ENCODE measurements around the gene ADORA1.

Gene ADORA1

GRCh38 chr1:203146042-203146369 lies 18.5 kb downstream of the ADORA1 start:
- H3K9me3 ChIP-seq (ENCODE audit: control insufficient read depth, insufficient read depth, low read depth, low read length) = no peaks in the 10 kb centered on the region
- no peak overlapping the region for H3K27ac ChIP-seq (ENCODE audit: extremely low read depth, low read depth, low read length)
- H3K36me3 ChIP-seq (ENCODE audit: control insufficient read depth in 2 of 2, insufficient read depth in 1 of 2, low read length in 2 of 2) = no peaks in the 10 kb centered on the region
- CTCF ChIA-PET = interaction anchor here (0.7 to 0.8 kb wide), 2 partner anchors 18 to 62 kb away, joined by 4 to 5 read pairs; partner anchors contain the start of gene ADORA1
- H3K4me1 ChIP-seq (ENCODE audit: control insufficient read depth, insufficient read depth, low read length) = no peaks in the 10 kb centered on the region
- POLR2A ChIA-PET = no interaction called here
- TF ChIP-seq ZNF561 (tag by site-specific recombination; IDR thresholded peaks at IDR 0.05; ENCODE audit: borderline replicate concordance) = no peak
- TF ChIP-seq ZNF423 (tag by site-specific recombination; IDR thresholded peaks at IDR 0.05) = no peak
- TF ChIP-seq ZNF169 (tag by site-specific recombination; IDR thresholded peaks at IDR 0.05) = no peak
- TF ChIP-seq YY2 (tag by site-specific recombination; IDR thresholded peaks at IDR 0.05) = no peak
- TF ChIP-seq ZNF202 (tag by site-specific recombination; IDR thresholded peaks at IDR 0.05; ENCODE audit: borderline replicate concordance) = no peak
- no peak for TF ChIP-seq ZNF274 (IDR thresholded peaks at IDR 0.05; ENCODE audit: low read length)
- no peak for TF ChIP-seq ZNF274 (tag by site-specific recombination; IDR thresholded peaks at IDR 0.05; ENCODE audit: borderline replicate concordance)
- no peak for TF ChIP-seq ZNF133 (tag by site-specific recombination; IDR thresholded peaks at IDR 0.05)
- no peak for TF ChIP-seq ZSCAN4 (tag by site-specific recombination; IDR thresholded peaks at IDR 0.05)
- no peak for TF ChIP-seq ZNF354C (tag by site-specific recombination; IDR thresholded peaks at IDR 0.05; ENCODE audit: borderline replicate concordance, low read depth)
- TF ChIP-seq ZNF311 (tag by site-specific recombination; IDR thresholded peaks at IDR 0.05; ENCODE audit: borderline replicate concordance) = no peak
- TF ChIP-seq ZNF639 (tag by site-specific recombination; IDR thresholded peaks at IDR 0.05) = no peak
- no peak for TF ChIP-seq REST (tag by site-specific recombination; IDR thresholded peaks at IDR 0.05)
- no peak for TF ChIP-seq ZNF416 (tag by site-specific recombination; IDR thresholded peaks at IDR 0.05)
- no peak for TF ChIP-seq BCL11A (tag by site-specific recombination; IDR thresholded peaks at IDR 0.05; ENCODE audit: low read depth)
- no peak for TF ChIP-seq ZNF18 (tag by site-specific recombination; IDR thresholded peaks at IDR 0.05)
- TF ChIP-seq ZBTB8A (tag by site-specific recombination; IDR thresholded peaks at IDR 0.05) = no peak
- H3K4me3 ChIP-seq (ENCODE audit: low read depth, low read length) = no peak overlapping the region

- ChIA-PET POLR2A (no interaction called here), CTCF (interaction anchor here (0.8 kb wide), 1 partner anchor 63 kb away, joined by 5 read pairs; no protein-coding TSS in a partner anchor)
- H3K4me1 ChIP-seq (ENCODE audit: control insufficient read depth, insufficient read depth, low read length) = no peaks in the 10 kb centered on the region
These were observed 19.0 kb downstream of the ADORA1 start for GRCh38 chr1:203146537-203146936.

More at GRCh38 chr1:203146537-203146936, 19.0 kb downstream of the ADORA1 start:
- no peaks in the 10 kb centered on the region for H3K9me3 ChIP-seq (ENCODE audit: control insufficient read depth, insufficient read depth, low read depth, low read length)
- TF ChIP-seq ZNF157 (tag by site-specific recombination; IDR thresholded peaks at IDR 0.05) = no peak
- no peak for TF ChIP-seq ZNF555 (tag by site-specific recombination; conservative IDR thresholded peaks at IDR 0.05)
- TF ChIP-seq ZFP3 (tag by site-specific recombination; IDR thresholded peaks at IDR 0.05; ENCODE audit: low read depth) = no peak
- no peak for TF ChIP-seq SCRT1 (tag by site-specific recombination; IDR thresholded peaks at IDR 0.05; ENCODE audit: borderline replicate concordance)
- no peak for TF ChIP-seq ZBTB8A (tag by site-specific recombination; IDR thresholded peaks at IDR 0.05)
- TF ChIP-seq ZNF223 (tag by site-specific recombination; IDR thresholded peaks at IDR 0.05) = no peak
- TF ChIP-seq KLF10 (tag by site-specific recombination; IDR thresholded peaks at IDR 0.05) = no peak
- TF ChIP-seq ZFP37 (tag by site-specific recombination; IDR thresholded peaks at IDR 0.05) = no peak
- no peak for TF ChIP-seq ZBTB44 (tag by site-specific recombination; IDR thresholded peaks at IDR 0.05)
- no peak overlapping the region for H3K4me3 ChIP-seq (ENCODE audit: low read depth, low read length)
- H3K27ac ChIP-seq (ENCODE audit: extremely low read depth, low read depth, low read length) = no peak overlapping the region
- no peaks in the 10 kb centered on the region for H3K36me3 ChIP-seq (ENCODE audit: control insufficient read depth in 2 of 2, insufficient read depth in 1 of 2, low read length in 2 of 2)

Measured in HEK293 (cell line).